AG04449 (cell line): ENCODE results near the gene MAML1.

Source experiments
- CTCF ChIA-PET: fragments of 350-600 bp; formaldehyde crosslinking; extraction: SDS; loops from one replicate; lab custom pipeline; 2021; ENCODE audit warnings: antibody characterized with exemption; lab: Yijun Ruan, JAX
- POLR2A ChIA-PET: fragments of 400-600, 350-600 bp; formaldehyde crosslinking; extraction: SDS; loops from one replicate; lab custom pipeline; 2020; ENCODE audit warnings: antibody characterized with exemption, inconsistent platforms; lab: Yijun Ruan, JAX
- DNase-seq: peaks from one replicate; pipeline ENCODE4 v3.0.0-alpha.2; 2010; ENCODE audit warnings: low read depth, low spot score
- H3K4me3 ChIP-seq: 2 replicates; pipeline ENCODE4 v1.5.1; 2011; ENCODE audit warnings: low read depth, mild to moderate bottlenecking, control low read depth, low read length
- CTCF ChIP-seq: IDR thresholded peaks from one replicate; pipeline ENCODE4 v1.5.1; 2011; ENCODE audit warnings: mild to moderate bottlenecking, moderate library complexity, low read length, control low read depth, inconsistent platforms; ENCODE audit not compliant: insufficient read depth; ENCODE audit errors: missing control alignments

The MAML1 gene

GRCh38 chr5:179746872-179747271, 14.2 kb downstream of the MAML1 start:
- no peak for TF ChIP-seq CTCF
- ChIA-PET POLR2A (no interaction called here), CTCF (interaction anchor here (2.2 kb wide), 1 partner anchor 16 kb away, joined by 6 read pairs; no protein-coding TSS in a partner anchor)
- H3K4me3 ChIP-seq: no peak overlapping the region
- DNase-seq: no peak

- no peak for TF ChIP-seq CTCF
- H3K4me3 ChIP-seq: no peak overlapping the region
- no peak for DNase-seq
- CTCF ChIA-PET: no interaction called here
- POLR2A ChIA-PET: no interaction called here
Observed at GRCh38 chr5:179747811-179748210, 15.2 kb downstream of the MAML1 start.

- no peak overlapping the region for H3K4me3 ChIP-seq
- no peak for TF ChIP-seq CTCF
- no peak for DNase-seq
- POLR2A ChIA-PET: no interaction called here
- CTCF ChIA-PET: interaction anchor here (1.2 to 3.1 kb wide), 6 partner anchors 10 to 78 kb away, joined by 3 to 21 read pairs (median 4); partner anchors contain the start of gene MAML1
Observed at GRCh38 chr5:179749857-179750508, 17.4 kb downstream of the MAML1 start.

- no peak for TF ChIP-seq CTCF
- POLR2A ChIA-PET: interaction anchor here (0.6 kb wide), 1 partner anchor 107 kb away, joined by 3 read pairs; no protein-coding TSS in a partner anchor
- H3K4me3 ChIP-seq: no peak overlapping the region
- CTCF ChIA-PET: interaction anchor here (4.6 kb wide), 1 partner anchor 10 kb away, joined by 42 read pairs; no protein-coding TSS in a partner anchor
- no peak for DNase-seq
Observed at GRCh38 chr5:179753971-179754370, 21.3 kb downstream of the MAML1 start.

GRCh38 chr5:179755022-179755421, 22.4 kb downstream of the MAML1 start:
- no peak overlapping the region for H3K4me3 ChIP-seq
- CTCF ChIA-PET: interaction anchor here (1.2 to 4.6 kb wide), 2 partner anchors 9 to 14 kb away, joined by 3 to 42 read pairs; no protein-coding TSS in a partner anchor
- POLR2A ChIA-PET: interaction anchor here (0.6 to 1.3 kb wide), 2 partner anchors 13 to 131 kb away, joined by 3 to 4 read pairs; partner anchors contain the start of gene HNRNPH1
- no peak for TF ChIP-seq CTCF
- DNase-seq: no peak

- no peak for DNase-seq
- POLR2A ChIA-PET: no interaction called here
- CTCF ChIA-PET: interaction anchor here (1.4 kb wide), 1 partner anchor 9 kb away, joined by 5 read pairs; no protein-coding TSS in a partner anchor
- no peak for TF ChIP-seq CTCF
- no peak overlapping the region for H3K4me3 ChIP-seq
Observed at GRCh38 chr5:179758955-179759354, 26.3 kb downstream of the MAML1 start.
